CD4-positive, alpha-beta T cell (primary cell): ENCODE data around the gene CELF4. TPM values are rescaled to one million over a fixed set of nuclear protein-coding genes. Genes with fewer than 3 reads are reported as not detected.

ENCODE experiments used
- ATAC-seq: fragments of 200-7000 bp; cut with Tn5 transposase; one replicate; pipeline ENCODE4 v1.10.0; 2022; ENCODE audit warnings: mild to moderate bottlenecking; ENCODE audit not compliant: poor library complexity
- CTCF ChIA-PET: fragments of 350-600 bp; sonication (Branson Sonifier 250); formaldehyde crosslinking; loops from one replicate; lab custom pipeline; 2021; ENCODE audit warnings: antibody characterized with exemption, inconsistent platforms; lab: Charles Lee
- POLR2A ChIA-PET: fragments of 350-600 bp; sonication (Branson Sonifier 250); formaldehyde crosslinking; loops from one replicate; lab custom pipeline; 2021; ENCODE audit warnings: antibody characterized with exemption, inconsistent platforms; lab: Charles Lee
- DNase-seq, 14 experiments: peaks; one replicate each; pipeline ENCODE4 v3.0.0-alpha.2; 2013 to 2020; ENCODE audit warnings: mixed read lengths in 2 of 14
- H3K27ac ChIP-seq, 2 donors: one replicate each; pipeline versions ENCODE4 v1.5.1 to v1.7.0; 2013; ENCODE audit warnings: low read length in 2 of 2, low read depth in 1 of 2, mild to moderate bottlenecking in 1 of 2
- H3K27me3 ChIP-seq, 2 experiments: 1 replicate in 1 of 2; 2 replicates in 1 of 2; pipeline versions ENCODE4 v1.6.1 to v1.7.0; 2013; ENCODE audit warnings: low read length in 2 of 2, control low read depth in 1 of 2, mild to moderate bottlenecking in 1 of 2, moderate library complexity in 1 of 2; ENCODE audit not compliant: insufficient read depth in 2 of 2, control insufficient read depth in 1 of 2
- H3K36me3 ChIP-seq: one replicate; pipeline ENCODE4 v1.6.1; 2013; ENCODE audit warnings: low read length, control low read depth; ENCODE audit not compliant: insufficient read depth
- H3K4me1 ChIP-seq: one replicate; pipeline ENCODE4 v1.6.1; 2013; ENCODE audit warnings: low read length, control low read depth; ENCODE audit not compliant: insufficient read depth
- H3K4me3 ChIP-seq: one replicate; pipeline ENCODE4 v1.5.1; 2013; ENCODE audit warnings: mild to moderate bottlenecking, low read length, moderate library complexity
- H3K9me3 ChIP-seq, 2 experiments: 1 replicate in 1 of 2; 2 replicates in 1 of 2; pipeline versions ENCODE4 v1.6.1 to v1.7.0; 2013; ENCODE audit warnings: low read length in 2 of 2, mild to moderate bottlenecking in 2 of 2, control low read depth in 1 of 2, moderate library complexity in 1 of 2; ENCODE audit not compliant: control insufficient read depth in 1 of 2, insufficient read depth in 1 of 2
- H3K27ac Mint-ChIP-seq: one replicate; pipeline ENCODE4 v1.8.0; 2020; ENCODE audit warnings: mixed read lengths
- H3K27me3 Mint-ChIP-seq: one replicate; pipeline ENCODE4 v1.8.0; 2021; ENCODE audit warnings: mixed read lengths
- H3K36me3 Mint-ChIP-seq: one replicate; pipeline ENCODE4 v1.8.0; 2021; ENCODE audit warnings: low read depth, mixed read lengths
- H3K4me1 Mint-ChIP-seq: one replicate; pipeline ENCODE4 v1.8.0; 2021; ENCODE audit warnings: low read depth, mixed read lengths
- H3K4me3 Mint-ChIP-seq: one replicate; pipeline ENCODE4 v1.8.0; 2020; ENCODE audit warnings: mild to moderate bottlenecking, mixed read lengths
- H3K9me3 Mint-ChIP-seq: one replicate; pipeline ENCODE4 v1.8.0; 2020; ENCODE audit warnings: mixed read lengths
- intact Hi-C, 2 experiments: fragments of 100-400 bp; cut with DNase I in 1 of 2; cut with micrococcal nuclease in 1 of 2; formaldehyde crosslinking; loops; one replicate each; pipeline versions ENCODE4 v1.15.1 to v1.9.0; 2023 to 2025; cut with DNase I, micrococcal nuclease
- total RNA-seq, 174 experiments: library from RNA in 2 of 174; stranded (reverse) in 2 of 174; gene quantifications; one replicate each; pipeline ENCODE4 v1.2.3 and lab custom pipeline; 2021 to 2026
- TF ChIP-seq, protein P1 (sequence below): fragments of 200-600 bp; IDR thresholded peaks from one replicate; pipeline ENCODE4 v1.8.0; 2022; ENCODE audit warnings: antibody characterized with exemption, mild to moderate bottlenecking

Gene CELF4
- total RNA-seq, 2 experiments from 2014 or later = not detected

DNA sequence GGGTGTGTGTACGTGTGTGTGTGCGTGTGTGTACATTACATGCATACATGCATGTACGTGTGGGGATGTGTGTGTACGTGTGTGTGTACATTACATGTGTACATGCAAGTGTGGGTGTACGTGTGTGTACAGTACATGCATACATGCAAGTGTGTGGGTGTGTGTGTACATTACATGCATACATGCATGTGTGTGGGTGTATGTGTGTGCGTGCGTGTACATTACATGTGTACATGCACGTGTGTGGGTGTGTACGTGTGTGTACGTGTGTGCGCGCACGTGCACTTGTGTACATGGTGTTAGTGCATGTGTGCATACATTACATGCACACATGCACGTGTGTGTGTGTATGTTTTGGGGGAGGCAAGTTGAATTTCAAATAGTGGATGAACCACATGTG, 300.6 kb downstream of the CELF4 start:
- no peak overlapping the region for H3K27ac Mint-ChIP-seq
- TF ChIP-seq, protein P1, sequence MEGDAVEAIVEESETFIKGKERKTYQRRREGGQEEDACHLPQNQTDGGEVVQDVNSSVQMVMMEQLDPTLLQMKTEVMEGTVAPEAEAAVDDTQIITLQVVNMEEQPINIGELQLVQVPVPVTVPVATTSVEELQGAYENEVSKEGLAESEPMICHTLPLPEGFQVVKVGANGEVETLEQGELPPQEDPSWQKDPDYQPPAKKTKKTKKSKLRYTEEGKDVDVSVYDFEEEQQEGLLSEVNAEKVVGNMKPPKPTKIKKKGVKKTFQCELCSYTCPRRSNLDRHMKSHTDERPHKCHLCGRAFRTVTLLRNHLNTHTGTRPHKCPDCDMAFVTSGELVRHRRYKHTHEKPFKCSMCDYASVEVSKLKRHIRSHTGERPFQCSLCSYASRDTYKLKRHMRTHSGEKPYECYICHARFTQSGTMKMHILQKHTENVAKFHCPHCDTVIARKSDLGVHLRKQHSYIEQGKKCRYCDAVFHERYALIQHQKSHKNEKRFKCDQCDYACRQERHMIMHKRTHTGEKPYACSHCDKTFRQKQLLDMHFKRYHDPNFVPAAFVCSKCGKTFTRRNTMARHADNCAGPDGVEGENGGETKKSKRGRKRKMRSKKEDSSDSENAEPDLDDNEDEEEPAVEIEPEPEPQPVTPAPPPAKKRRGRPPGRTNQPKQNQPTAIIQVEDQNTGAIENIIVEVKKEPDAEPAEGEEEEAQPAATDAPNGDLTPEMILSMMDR = no peak
- H3K9me3 Mint-ChIP-seq = no peaks in the 10 kb centered on the region
- no peak overlapping the region for H3K27ac ChIP-seq
- no peak overlapping the region for H3K4me3 Mint-ChIP-seq
- no peaks in the 10 kb centered on the region for H3K27me3 ChIP-seq
- no peaks in the 10 kb centered on the region for H3K36me3 Mint-ChIP-seq
- peaks cover 0 to 45% of the 10 kb centered on the region in 2 experiments for H3K9me3 ChIP-seq
- DNase-seq = no peak
- peaks cover 13% of the 10 kb centered on the region for H3K27me3 Mint-ChIP-seq
- no peak for ATAC-seq
- H3K4me1 Mint-ChIP-seq = no peaks in the 10 kb centered on the region
- no peak overlapping the region for H3K4me3 ChIP-seq
- H3K4me1 ChIP-seq = no peaks in the 10 kb centered on the region
- intact Hi-C loops = no loop called here
- CTCF ChIA-PET = no interaction called here
- POLR2A ChIA-PET = no interaction called here
- H3K36me3 ChIP-seq = no peaks in the 10 kb centered on the region

DNA sequence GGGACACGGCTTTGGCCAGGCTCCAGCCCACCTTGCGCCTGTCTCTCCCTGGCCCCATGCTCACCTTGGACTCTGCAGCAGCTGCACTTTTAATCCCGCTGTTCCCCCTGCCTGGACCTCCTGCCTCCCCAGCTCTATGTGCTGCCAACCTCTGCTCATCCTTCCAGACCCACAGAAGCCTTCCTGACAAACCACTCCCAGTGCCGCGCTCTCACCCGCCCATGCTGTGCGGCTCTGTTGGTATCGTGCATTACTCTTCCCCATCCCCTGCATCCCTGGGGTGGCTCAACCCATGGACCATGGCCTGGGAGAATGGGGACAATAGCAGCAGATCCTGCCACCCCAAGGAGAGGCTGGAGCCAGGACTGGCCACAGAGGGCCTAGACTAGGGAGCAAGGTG, 303.6 kb downstream of the CELF4 start:
- H3K36me3 Mint-ChIP-seq = no peaks in the 10 kb centered on the region
- no peak overlapping the region for H3K27ac Mint-ChIP-seq
- intact Hi-C loops = no loop called here
- H3K9me3 Mint-ChIP-seq = no peaks in the 10 kb centered on the region
- ATAC-seq = no peak
- no peak overlapping the region for H3K4me3 Mint-ChIP-seq
- DNase-seq = no peak
- H3K27me3 Mint-ChIP-seq = peaks cover 25% of the 10 kb centered on the region
- Histone ChIP-seq H3K4me1 (no peaks in the 10 kb centered on the region), H3K4me3 (no peak overlapping the region), H3K36me3 (no peaks in the 10 kb centered on the region), H3K27ac (no peak overlapping the region), H3K27me3 (peaks cover 2 to 6% of the 10 kb centered on the region in 2 experiments), H3K9me3 (peaks cover 0 to 44% of the 10 kb centered on the region in 2 experiments)
- TF ChIP-seq, protein P1 = no peak
- H3K4me1 Mint-ChIP-seq = no peaks in the 10 kb centered on the region
- CTCF ChIA-PET = no interaction called here
- POLR2A ChIA-PET = no interaction called here

DNA sequence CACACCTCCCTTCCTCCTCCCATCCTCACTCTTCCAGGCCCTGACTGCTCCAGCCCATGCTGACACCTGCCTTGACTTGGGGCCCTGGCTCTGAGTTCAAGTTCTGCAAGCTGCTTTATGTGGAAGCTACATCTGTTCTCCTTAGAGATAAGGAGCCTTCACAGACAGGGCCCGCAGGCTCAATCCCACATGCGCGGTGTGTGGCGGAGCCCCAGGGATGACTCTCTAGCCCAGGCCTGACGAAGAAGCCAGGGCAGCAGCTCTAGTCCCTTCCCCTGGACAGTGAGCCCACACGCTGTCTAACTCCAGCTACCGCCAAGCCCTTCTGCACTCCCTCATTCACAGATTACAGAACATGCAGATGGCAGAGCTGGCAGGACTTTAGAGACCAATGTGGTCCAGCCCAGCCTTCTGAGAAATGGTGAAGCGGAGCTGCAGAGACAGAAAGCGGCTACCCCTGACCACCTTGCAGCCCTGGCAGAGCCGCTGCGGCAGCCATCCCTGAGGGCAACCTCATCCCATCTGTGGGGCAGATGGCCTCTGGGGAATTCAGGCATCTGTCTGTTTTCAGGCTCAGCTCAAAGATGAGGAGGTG, 304.3 kb downstream of the CELF4 start:
- Histone ChIP-seq H3K4me1 (no peaks in the 10 kb centered on the region), H3K27ac (no peak overlapping the region), H3K36me3 (no peaks in the 10 kb centered on the region), H3K27me3 (peaks cover 2 to 8% of the 10 kb centered on the region in 2 experiments), H3K4me3 (no peak overlapping the region), H3K9me3 (peaks cover 0 to 40% of the 10 kb centered on the region in 2 experiments)
- intact Hi-C loops = no loop called here
- Mint-ChIP-seq H3K27me3 (peaks cover 27% of the 10 kb centered on the region), H3K4me1 (no peaks in the 10 kb centered on the region), H3K27ac (no peak overlapping the region), H3K36me3 (no peaks in the 10 kb centered on the region), H3K9me3 (no peaks in the 10 kb centered on the region), H3K4me3 (no peak overlapping the region)
- ATAC-seq = no peak
- ChIA-PET POLR2A (no interaction called here), CTCF (no interaction called here)
- no peak for DNase-seq
- TF ChIP-seq, protein P1 = no peak
